HG02623 (cell line): Measurements from ENCODE around the gene CMTM7.
A peak's percentile ranks its signal among the peaks of the same experiment; 100 is the strongest.

ENCODE experiments used
- ATAC-seq: cut with Tn5 transposase; IDR thresholded peaks from one replicate; pipeline ENCODE4 v1.9.1; 2021; ENCODE audit warnings: moderate library complexity; ENCODE audit not compliant: unreplicated experiment

CMTM7 gene, protein sequence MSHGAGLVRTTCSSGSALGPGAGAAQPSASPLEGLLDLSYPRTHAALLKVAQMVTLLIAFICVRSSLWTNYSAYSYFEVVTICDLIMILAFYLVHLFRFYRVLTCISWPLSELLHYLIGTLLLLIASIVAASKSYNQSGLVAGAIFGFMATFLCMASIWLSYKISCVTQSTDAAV

DNA sequence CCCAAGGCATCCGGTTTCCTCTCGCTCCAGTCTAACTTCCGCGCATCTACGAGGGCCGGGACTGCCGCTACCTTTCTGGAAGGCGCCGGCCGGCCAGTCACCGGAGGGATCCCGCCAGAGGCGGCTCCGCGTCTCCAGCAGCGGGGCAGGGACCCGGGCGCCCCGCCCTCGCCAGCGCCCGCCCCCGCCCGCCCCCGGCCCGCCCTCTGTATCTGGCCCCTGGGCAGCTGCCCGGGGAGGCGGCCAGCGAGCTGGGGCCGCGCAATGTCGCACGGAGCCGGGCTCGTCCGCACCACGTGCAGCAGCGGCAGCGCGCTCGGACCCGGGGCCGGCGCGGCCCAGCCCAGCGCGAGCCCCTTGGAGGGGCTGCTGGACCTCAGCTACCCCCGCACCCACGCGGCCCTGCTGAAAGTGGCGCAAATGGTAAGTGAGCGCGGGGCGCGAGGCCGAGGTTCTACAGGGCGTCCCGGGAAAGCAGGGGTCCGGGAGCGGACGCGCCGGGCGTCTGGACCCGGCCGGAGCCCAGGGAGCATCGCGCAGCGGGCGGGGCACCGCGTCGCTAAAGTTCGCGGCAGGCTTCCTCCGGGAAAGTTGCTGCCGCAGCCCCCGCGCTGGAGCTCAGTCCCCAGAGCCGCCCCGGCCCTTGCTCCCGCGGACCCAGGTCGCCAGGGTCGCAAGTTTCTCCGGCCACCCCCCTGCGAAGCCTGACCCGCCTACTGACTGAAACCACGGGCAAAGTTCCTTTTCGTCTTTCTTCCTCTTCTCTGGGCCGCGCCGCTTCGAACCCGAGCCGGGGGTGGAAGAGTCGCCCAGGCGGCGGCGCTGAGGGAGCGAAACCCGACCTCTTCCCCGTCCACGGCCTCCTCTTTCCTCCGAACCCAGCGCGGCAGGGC, at the start of gene CMTM7:
Gene CMTM7, plus strand, starts transcription at position 211 of the 893 bp plus-strand sequence. Its CDS starts 54 bp downstream, at position 265.
- peak; percentile 65 for ATAC-seq

- no peak for ATAC-seq
Observed at GRCh38 chr3:32347343-32348125, 44.1 kb upstream of the CMTM7 start.

DNA sequence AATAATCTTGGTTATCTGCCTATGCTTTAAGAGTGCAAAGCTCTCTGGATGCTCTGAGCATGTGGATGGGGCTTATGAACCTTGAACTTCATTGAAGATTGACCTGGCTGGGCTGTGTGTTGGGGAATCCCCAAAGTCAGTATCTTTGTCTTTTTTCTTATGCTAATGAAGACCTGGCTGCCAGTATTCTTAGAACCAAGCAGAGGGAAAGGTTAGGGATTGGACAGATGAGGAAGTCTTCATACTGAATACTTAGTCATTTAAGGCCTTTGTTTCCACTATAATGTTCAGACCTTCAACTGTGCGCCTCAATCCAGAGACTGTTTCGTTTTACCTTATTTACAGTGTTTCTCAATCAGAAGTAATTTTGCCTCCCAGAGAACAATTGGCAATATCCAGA, 42.5 kb upstream of the CMTM7 start:
- ATAC-seq = no peak

DNA sequence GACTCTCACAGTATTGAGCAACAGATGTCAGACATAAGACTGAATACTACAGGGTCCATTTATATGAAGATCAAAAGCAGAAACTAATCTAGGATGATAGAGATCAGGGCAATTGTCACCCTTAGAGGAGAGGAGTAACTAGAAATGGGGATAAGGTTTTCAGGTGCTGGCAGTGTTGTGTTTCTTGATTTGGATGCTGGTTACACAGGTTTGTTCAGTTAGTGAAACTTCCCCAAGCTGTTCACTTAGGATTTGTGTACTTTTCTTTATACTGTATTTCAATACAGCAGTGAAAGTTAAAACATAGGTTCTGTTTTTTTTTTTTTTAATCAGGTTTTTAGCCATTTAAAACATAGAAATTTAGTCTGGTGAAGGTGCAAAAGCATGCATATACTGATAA, 39.1 kb upstream of the CMTM7 start:
- ATAC-seq = no peak

GRCh38 chr3:32353351-32353750, 38.3 kb upstream of the CMTM7 start:
- ATAC-seq = no peak

- ATAC-seq = no peak
Observed at GRCh38 chr3:32354362-32354778, 37.3 kb upstream of the CMTM7 start.

- ATAC-seq = no peak
Observed at GRCh38 chr3:32355751-32356291, 35.8 kb upstream of the CMTM7 start.

DNA sequence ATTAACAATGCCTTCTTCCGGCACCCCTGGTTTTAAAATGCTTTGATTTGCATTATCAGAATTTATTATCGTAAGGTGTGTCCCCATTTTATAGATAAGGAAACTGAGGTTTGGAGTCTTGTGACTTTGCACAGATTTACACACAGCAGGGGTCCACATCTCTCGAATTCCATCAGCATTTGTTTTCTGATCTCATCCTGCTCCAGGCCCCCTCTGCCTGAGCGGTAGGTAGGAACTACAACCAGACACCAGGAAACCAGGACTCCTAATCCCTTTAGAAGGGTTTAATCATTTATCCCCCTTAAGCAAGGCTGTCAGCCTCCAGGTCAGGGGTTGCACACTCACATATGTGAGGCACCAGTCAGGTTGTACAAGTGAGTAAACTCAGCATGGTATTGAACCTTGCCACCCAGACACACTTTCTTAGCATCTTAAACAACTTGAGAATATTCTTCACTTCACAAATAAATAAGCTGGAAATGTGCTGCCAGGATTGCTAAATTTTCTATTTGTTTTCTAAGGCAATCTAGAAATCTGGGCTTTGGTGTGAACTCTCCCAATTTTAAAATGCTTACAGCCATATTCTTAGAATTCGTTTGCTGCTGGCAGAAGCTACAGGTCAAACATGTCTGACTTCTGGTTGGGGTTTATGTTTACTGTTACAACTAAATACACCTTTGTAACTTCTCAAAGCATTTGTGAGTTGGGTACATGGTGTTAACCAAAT, 31.7 kb upstream of the CMTM7 start:
- ATAC-seq = no peak

GRCh38 chr3:32360493-32360827, 31.2 kb upstream of the CMTM7 start:
- ATAC-seq = no peak

DNA sequence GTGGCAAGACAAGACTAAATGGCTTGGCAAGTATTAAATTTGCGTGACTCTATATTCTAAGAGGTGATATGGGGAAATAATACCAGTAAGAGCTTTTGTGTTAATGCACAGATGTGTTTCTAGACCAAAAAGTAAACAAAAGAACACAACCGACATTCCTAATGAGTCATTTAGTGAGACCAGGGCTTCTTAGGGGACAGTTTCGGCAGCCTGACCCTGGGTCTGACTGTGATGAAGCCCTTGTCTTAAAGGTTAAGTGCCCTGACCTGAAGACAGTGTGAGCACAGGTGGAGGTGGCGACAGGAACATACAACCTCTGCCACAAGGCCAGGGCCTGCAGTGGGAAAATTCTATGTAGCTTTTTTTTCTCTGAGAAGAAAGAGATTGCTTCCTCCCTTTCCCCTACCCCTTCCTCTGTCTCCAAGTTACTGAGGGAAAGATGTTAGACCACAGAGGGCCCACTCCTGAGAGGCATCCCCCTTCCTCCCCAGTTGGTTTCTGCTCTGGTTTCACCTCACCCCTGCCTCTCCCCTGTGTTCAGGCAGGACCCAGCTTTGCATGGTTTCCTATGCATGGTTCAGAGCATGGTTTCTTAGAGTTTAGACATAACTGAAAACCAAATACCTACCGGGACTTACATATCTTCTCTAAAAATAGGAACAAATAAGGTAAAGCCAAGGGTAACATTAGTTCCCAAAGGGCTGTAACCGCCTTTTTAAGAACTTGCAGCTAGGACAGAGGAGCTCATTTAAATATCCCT, 24.8 kb upstream of the CMTM7 start:
- no peak for ATAC-seq

GRCh38 chr3:32367442-32367841, 24.2 kb upstream of the CMTM7 start:
- ATAC-seq = no peak

- no peak for ATAC-seq
Observed at GRCh38 chr3:32371461-32372212, 20.0 kb upstream of the CMTM7 start.

DNA sequence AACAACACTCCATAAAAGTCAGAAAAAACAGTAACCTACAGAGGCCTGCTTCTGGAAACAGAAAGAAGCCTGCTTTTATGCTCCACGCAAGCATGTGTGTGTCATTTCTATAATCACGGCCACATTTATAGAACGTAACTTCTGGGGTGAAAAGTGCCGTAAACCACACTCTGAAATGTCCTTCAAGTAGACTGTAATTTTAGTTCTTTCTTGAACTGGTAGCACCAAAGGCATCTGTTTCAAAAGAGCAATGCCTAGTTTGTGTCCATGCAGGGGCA, 19.5 kb upstream of the CMTM7 start:
- no peak for ATAC-seq

DNA sequence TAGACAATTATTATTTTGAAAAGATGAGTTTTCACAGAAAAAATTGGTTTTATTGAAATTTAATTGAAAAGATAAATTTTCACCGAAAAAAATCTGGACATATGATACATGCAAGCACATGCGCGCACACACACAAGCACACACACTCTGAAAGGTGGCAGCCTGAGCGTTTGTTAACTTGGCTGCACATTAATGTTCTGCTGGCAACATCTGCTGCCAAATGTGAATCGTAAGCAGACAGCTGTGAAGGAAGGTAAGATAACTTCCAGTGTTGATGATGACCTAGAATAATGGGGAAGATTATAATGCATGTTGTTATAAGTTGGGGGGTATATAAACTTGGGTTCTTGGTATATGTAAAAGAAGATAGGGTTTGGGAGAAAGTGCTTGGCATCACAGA, 18.4 kb upstream of the CMTM7 start:
- no peak for ATAC-seq

GRCh38 chr3:32373844-32374243, 17.8 kb upstream of the CMTM7 start:
- no peak for ATAC-seq

DNA sequence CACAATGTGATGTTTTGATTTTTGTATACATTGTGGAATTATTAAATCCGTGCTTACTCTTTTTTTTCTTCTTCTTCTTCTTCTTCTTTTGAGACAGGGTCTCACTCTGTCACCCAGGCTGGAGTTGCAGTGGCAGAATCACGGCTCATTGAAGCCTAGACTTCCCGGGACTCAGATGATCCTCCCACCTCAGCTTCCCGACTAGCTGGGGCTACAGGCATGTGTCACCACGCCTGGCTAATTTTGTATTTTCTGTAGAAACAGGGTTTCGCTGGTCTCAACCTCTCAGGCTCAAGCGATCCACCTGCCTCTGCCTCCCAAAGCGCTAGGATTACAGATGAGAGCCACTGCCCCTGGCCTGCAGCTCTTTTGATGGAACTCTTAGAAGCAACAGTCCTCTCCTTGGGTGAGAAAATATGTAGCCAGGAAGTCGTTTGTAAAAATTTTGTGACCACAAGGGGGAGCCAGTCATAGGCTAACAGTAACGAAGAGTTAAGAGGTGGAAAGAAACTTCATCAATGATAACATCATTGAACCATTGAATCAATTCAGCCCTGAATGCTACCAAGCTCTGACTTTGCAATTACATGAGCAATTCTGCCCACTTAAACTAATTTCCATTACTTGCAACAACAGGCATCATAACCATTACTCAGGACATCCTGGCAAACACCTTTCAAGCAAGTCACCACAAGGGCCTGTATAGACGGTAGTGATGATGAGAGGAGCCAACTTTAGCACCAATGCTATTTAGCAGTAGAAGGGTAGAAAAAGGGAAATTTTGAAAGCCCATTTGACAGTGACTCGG, 16.7 kb upstream of the CMTM7 start:
- no peak for ATAC-seq

DNA sequence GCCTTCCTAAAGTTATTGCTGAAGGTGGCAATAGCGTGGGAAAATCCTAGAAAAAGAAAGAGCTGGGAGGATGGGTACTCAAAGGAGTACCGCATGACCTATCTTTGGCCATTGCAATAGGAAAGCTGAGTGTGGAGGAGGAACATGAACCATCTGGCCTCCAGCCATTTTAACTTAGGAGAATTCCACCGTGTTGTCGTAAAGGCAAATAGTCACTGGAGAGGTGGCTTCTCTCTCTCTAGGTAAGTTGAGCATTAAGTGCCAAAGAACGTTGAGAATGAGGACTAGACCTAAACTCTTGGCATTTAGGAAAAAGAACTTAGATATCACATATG, 16.1 kb upstream of the CMTM7 start:
- no peak for ATAC-seq

- no peak for ATAC-seq
Observed at GRCh38 chr3:32376115-32376514, 15.5 kb upstream of the CMTM7 start.
